ENCODE results near the gene TET2. TPM values are rescaled to one million over a fixed set of nuclear protein-coding genes. Genes with fewer than 3 reads are reported as not detected.

TET2 gene
- total RNA-seq, 4 donors from 2014 or later = 22.0 to 31.5 (median 28.0) TPM

GRCh38 chr4:105280338-105281123 is 133.9 kb downstream of the TET2 start:
- no peaks in the 10 kb centered on the region for H3K9me3 ChIP-seq
- peaks cover 0 to 20% (median 13%) of the 10 kb centered on the region in 4 donors for H3K4me1 ChIP-seq
- peak overlapping the region in 3 of 4 donors; percentile 17 to 40 (median 20) for H3K27ac ChIP-seq (replicated peaks in 1 of 4)
- no peak for DNase-seq (ENCODE audit: extremely low spot score)
- no peak overlapping the region for H3K4me3 ChIP-seq
- peaks cover 7 to 12% (median 10%) of the 10 kb centered on the region in 4 donors for H3K36me3 ChIP-seq
- peak in 1 of 2 donors; percentile 3 for TF ChIP-seq POLR2AphosphoS5 (IDR thresholded peaks at IDR 0.05)
- no peak for TF ChIP-seq POLR2A (IDR thresholded peaks at IDR 0.05; ENCODE audit: low read depth)
- TF ChIP-seq, protein P1, sequence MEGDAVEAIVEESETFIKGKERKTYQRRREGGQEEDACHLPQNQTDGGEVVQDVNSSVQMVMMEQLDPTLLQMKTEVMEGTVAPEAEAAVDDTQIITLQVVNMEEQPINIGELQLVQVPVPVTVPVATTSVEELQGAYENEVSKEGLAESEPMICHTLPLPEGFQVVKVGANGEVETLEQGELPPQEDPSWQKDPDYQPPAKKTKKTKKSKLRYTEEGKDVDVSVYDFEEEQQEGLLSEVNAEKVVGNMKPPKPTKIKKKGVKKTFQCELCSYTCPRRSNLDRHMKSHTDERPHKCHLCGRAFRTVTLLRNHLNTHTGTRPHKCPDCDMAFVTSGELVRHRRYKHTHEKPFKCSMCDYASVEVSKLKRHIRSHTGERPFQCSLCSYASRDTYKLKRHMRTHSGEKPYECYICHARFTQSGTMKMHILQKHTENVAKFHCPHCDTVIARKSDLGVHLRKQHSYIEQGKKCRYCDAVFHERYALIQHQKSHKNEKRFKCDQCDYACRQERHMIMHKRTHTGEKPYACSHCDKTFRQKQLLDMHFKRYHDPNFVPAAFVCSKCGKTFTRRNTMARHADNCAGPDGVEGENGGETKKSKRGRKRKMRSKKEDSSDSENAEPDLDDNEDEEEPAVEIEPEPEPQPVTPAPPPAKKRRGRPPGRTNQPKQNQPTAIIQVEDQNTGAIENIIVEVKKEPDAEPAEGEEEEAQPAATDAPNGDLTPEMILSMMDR (IDR thresholded peaks at IDR 0.05) = no peak
- no peak for TF ChIP-seq EP300 (IDR thresholded peaks at IDR 0.05)
- H3K27me3 ChIP-seq = no peaks in the 10 kb centered on the region
- intact Hi-C loops (cut with DNase I) = no loop called here
- WGBS = 0% methylated on average over 1 of the region's 1 CpG

- H3K27ac ChIP-seq (replicated peaks in 1 of 4) = peak overlapping the region in 3 of 4 donors; percentile 17 to 40 (median 20)
These were observed 134.4 kb downstream of the TET2 start for GRCh38 chr4:105281124-105281415.

DNA sequence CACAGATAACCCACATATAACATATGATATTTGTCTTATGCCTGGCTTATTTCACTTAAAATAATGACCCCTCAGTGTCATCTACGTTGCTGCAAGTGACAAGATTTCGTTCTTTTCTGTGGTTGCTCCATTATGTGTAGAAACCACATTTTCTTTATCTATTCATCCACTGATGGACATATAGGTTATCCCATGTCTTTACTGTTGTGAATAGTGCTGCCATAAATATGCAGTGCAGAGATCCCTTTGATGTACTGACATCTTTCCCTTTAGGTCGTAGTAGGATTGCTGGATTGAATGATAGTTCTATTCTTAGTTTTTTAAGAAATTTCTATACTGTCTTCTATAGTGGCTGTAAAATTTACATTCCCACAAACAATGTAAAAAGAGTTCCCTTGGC is 135.8 kb downstream of the TET2 start:
- 86% methylated on average over 3 of the region's 3 CpGs for WGBS

More at GRCh38 chr4:105281124-105281415, 134.4 kb downstream of the TET2 start:
- WGBS = 70% methylated on average over 5 of the region's 5 CpGs
- H3K36me3 ChIP-seq = peaks cover 1 to 6% (median 5%) of the 10 kb centered on the region in 4 donors
- intact Hi-C loops (cut with DNase I) = no loop called here
- H3K4me1 ChIP-seq = peaks cover 0 to 20% (median 13%) of the 10 kb centered on the region in 4 donors
- no peak for DNase-seq (ENCODE audit: extremely low spot score)
- H3K9me3 ChIP-seq = no peaks in the 10 kb centered on the region
- no peaks in the 10 kb centered on the region for H3K27me3 ChIP-seq
- TF ChIP-seq, protein P1 (IDR thresholded peaks at IDR 0.05) = no peak
- TF ChIP-seq POLR2A (IDR thresholded peaks at IDR 0.05; ENCODE audit: low read depth) = no peak
- TF ChIP-seq EP300 (IDR thresholded peaks at IDR 0.05) = no peak
- no peak for TF ChIP-seq POLR2AphosphoS5 (IDR thresholded peaks at IDR 0.05)
- no peak overlapping the region for H3K4me3 ChIP-seq

GRCh38 chr4:105283501-105283900 is 136.8 kb downstream of the TET2 start:
- 97% methylated on average over 1 of the region's 1 CpG for WGBS
- Histone ChIP-seq H3K4me3 (no peak overlapping the region), H3K27ac (replicated peaks in 1 of 4) (no peak overlapping the region), H3K9me3 (peaks cover 0 to 5% (median 2%) of the 10 kb centered on the region in 4 donors), H3K36me3 (no peaks in the 10 kb centered on the region), H3K27me3 (no peaks in the 10 kb centered on the region), H3K4me1 (peaks cover 0 to 20% (median 13%) of the 10 kb centered on the region in 4 donors)
- no peak for TF ChIP-seq EP300 (IDR thresholded peaks at IDR 0.05)
- TF ChIP-seq, protein P1 (IDR thresholded peaks at IDR 0.05) = no peak
- no peak for TF ChIP-seq POLR2AphosphoS5 (IDR thresholded peaks at IDR 0.05)
- TF ChIP-seq POLR2A (IDR thresholded peaks at IDR 0.05; ENCODE audit: low read depth) = no peak
- DNase-seq (ENCODE audit: extremely low spot score) = no peak
- intact Hi-C loops (cut with DNase I) = no loop called here

More for the DNA sequence above, 135.8 kb downstream of the TET2 start:
- intact Hi-C loops (cut with DNase I) = no loop called here
- Histone ChIP-seq H3K4me1 (peaks cover 0 to 20% (median 13%) of the 10 kb centered on the region in 4 donors), H3K4me3 (no peak overlapping the region), H3K36me3 (no peaks in the 10 kb centered on the region), H3K27me3 (no peaks in the 10 kb centered on the region), H3K9me3 (no peaks in the 10 kb centered on the region), H3K27ac (replicated peaks in 1 of 4) (no peak overlapping the region)
- TF ChIP-seq, protein P1 (IDR thresholded peaks at IDR 0.05) = no peak
- TF ChIP-seq EP300 (IDR thresholded peaks at IDR 0.05) (no peak), POLR2A (IDR thresholded peaks at IDR 0.05; ENCODE audit: low read depth) (no peak), POLR2AphosphoS5 (IDR thresholded peaks at IDR 0.05) (no peak)
- no peak for DNase-seq (ENCODE audit: extremely low spot score)
